Stimulated activated CD4-positive, alpha-beta T cell treated with anti-CD3 and anti-CD28 coated beads, Interleukin-12 subunit alpha, Interleukin-12 subunit beta, amount 100 ng/mL, for 4 hours (primary cell): ENCODE measurements around the gene PBXIP1.
"Not testable (repeated sequence)": the region's sequence is repeated elsewhere in the genome, so short reads cannot be mapped to it uniquely, and the experiment has no call there.

ENCODE experiments used
- DNase-seq: peaks from one replicate; pipeline ENCODE4 v3.0.0-alpha.2; 2020

Gene PBXIP1

GRCh38 chr1:154935749-154936554, 19.9 kb downstream of the PBXIP1 start:
- DNase-seq, result no peak

GRCh38 chr1:154934358-154934948, 21.4 kb downstream of the PBXIP1 start:
- no peak for DNase-seq

GRCh38 chr1:154931940-154932487, 23.9 kb downstream of the PBXIP1 start:
- no peak for DNase-seq

- DNase-seq, result no peak
Observed at GRCh38 chr1:154926201-154926600, 29.7 kb downstream of the PBXIP1 start.

- no peak for DNase-seq
Observed at GRCh38 chr1:154925335-154926170, 30.3 kb downstream of the PBXIP1 start.

- no peak for DNase-seq
Observed at GRCh38 chr1:154923695-154924094, 32.2 kb downstream of the PBXIP1 start.

GRCh38 chr1:154913273-154913672, 42.6 kb downstream of the PBXIP1 start:
- DNase-seq, result no peak

GRCh38 chr1:154912755-154913154, 43.1 kb downstream of the PBXIP1 start:
- DNase-seq, result no peak

GRCh38 chr1:154911691-154912550, 44.0 kb downstream of the PBXIP1 start:
- no peak for DNase-seq

- no peak for DNase-seq
Observed at GRCh38 chr1:154910851-154911250, 45.0 kb downstream of the PBXIP1 start.

- no peak for DNase-seq
Observed at GRCh38 chr1:154908937-154909336, 47.0 kb downstream of the PBXIP1 start.

- not testable (repeated sequence) for DNase-seq
Observed at GRCh38 chr1:154908129-154908528, 47.8 kb downstream of the PBXIP1 start.

GRCh38 chr1:154906621-154907081, 49.2 kb downstream of the PBXIP1 start:
- no peak for DNase-seq

- DNase-seq, result no peak
Observed at GRCh38 chr1:154902938-154903566, 52.8 kb downstream of the PBXIP1 start.

GRCh38 chr1:154901591-154901990, 54.3 kb downstream of the PBXIP1 start:
- no peak for DNase-seq

GRCh38 chr1:154899041-154899440, 56.9 kb downstream of the PBXIP1 start:
- no peak for DNase-seq

GRCh38 chr1:154896771-154897286, 59.1 kb downstream of the PBXIP1 start:
- DNase-seq, result no peak

GRCh38 chr1:154895798-154896197, 60.1 kb downstream of the PBXIP1 start:
- no peak for DNase-seq
